H1 (cell line): ENCODE results near the gene LRRC32. TPM values are rescaled to one million over a fixed set of nuclear protein-coding genes. Genes with fewer than 3 reads are reported as not detected.

Experiments used
- CTCF ChIA-PET: fragments of 300-600 bp; sonication (Branson Sonifier 250); formaldehyde crosslinking; loops from one replicate; lab custom pipeline; 2021; ENCODE audit not compliant: partially characterized antibody; lab: Charles Lee
- POLR2A ChIA-PET: fragments of 300-600 bp; sonication (Branson Sonifier 250); formaldehyde crosslinking; loops from one replicate; lab custom pipeline; 2021; ENCODE audit warnings: inconsistent platforms; ENCODE audit not compliant: partially characterized antibody; lab: Charles Lee
- DNase-seq, 2 experiments: peaks; one replicate each; pipeline versions ENCODE4 v3.0.0 to v3.0.0-alpha.2; 2010 to 2022; ENCODE audit warnings: low spot score in 2 of 2, low read depth in 1 of 2, mixed read lengths in 1 of 2
- FAIRE-seq: peaks from 2 replicates; lab custom pipeline; 2011; peaks lifted over from hg19 to GRCh38; lab: Jason Lieb, UNC
- H2AFZ ChIP-seq: 2 replicates; pipeline ENCODE4 v1.8.1; 2012; ENCODE audit warnings: low read length, inconsistent platforms
- H2AK5ac ChIP-seq: 2 replicates; pipeline ENCODE4 v1.6.1; 2013; ENCODE audit warnings: low read depth, low read length
- H2BK120ac ChIP-seq: replicated peaks from 2 replicates; pipeline ENCODE3; 2013; ENCODE audit warnings: low read depth, low read length, inconsistent platforms
- H2BK12ac ChIP-seq: 2 replicates; pipeline ENCODE4 v1.6.1; 2013; ENCODE audit warnings: low read depth, low read length
- H2BK15ac ChIP-seq: 2 replicates; pipeline ENCODE4 v1.6.1; 2013; ENCODE audit warnings: low read length
- H2BK20ac ChIP-seq: 2 replicates; pipeline ENCODE4 v1.6.1; 2013; ENCODE audit warnings: low read length
- H2BK5ac ChIP-seq: 2 replicates; pipeline ENCODE4 v1.6.1; 2013; ENCODE audit warnings: low read depth, low read length
- H3K14ac ChIP-seq: 2 replicates; pipeline ENCODE4 v1.6.1; 2013; ENCODE audit warnings: inconsistent platforms; ENCODE audit not compliant: insufficient read length
- H3K18ac ChIP-seq: 2 replicates; pipeline ENCODE4 v1.6.1; 2013; ENCODE audit warnings: low read length; ENCODE audit errors: extremely low read depth
- H3K23ac ChIP-seq: 2 replicates; pipeline ENCODE4 v1.6.1; 2013; ENCODE audit warnings: inconsistent platforms; ENCODE audit not compliant: insufficient read length
- H3K23me2 ChIP-seq: 2 replicates; pipeline ENCODE4 v1.6.1; 2013; ENCODE audit warnings: low read depth, low read length
- H3K27ac ChIP-seq: 2 replicates; pipeline ENCODE4 v1.6.1; 2011; ENCODE audit warnings: low read depth, low read length, inconsistent platforms
- H3K27me3 ChIP-seq, 4 experiments: replicated peaks in 1 of 4; 1 replicate in 1 of 4; 2 replicates in 3 of 4; pipeline versions ENCODE4 v1.6.1 to v1.8.1; 2011 to 2013; ENCODE audit warnings: low read length in 3 of 4, mild to moderate bottlenecking in 3 of 4, inconsistent platforms in 2 of 4, mixed read lengths in 2 of 4, moderate library complexity in 1 of 4; ENCODE audit not compliant: control insufficient read depth in 3 of 4, insufficient read depth in 3 of 4; ENCODE audit errors: extremely low read depth in 1 of 4
- H3K36me3 ChIP-seq, 4 experiments: 2 replicates each; pipeline versions ENCODE4 v1.6.1 to v1.8.1; 2011 to 2013; ENCODE audit warnings: mild to moderate bottlenecking in 4 of 4, low read length in 3 of 4, moderate library complexity in 2 of 4, control low read depth in 1 of 4, inconsistent platforms in 1 of 4; ENCODE audit not compliant: insufficient read depth in 4 of 4, control insufficient read depth in 2 of 4
- H3K4ac ChIP-seq: replicated peaks from 2 replicates; pipeline ENCODE3; 2013; ENCODE audit warnings: low read length, low read depth, mixed read lengths, inconsistent platforms; ENCODE audit not compliant: insufficient read length
- H3K4me1 ChIP-seq, 4 experiments: replicated peaks in 1 of 4; 1 replicate in 1 of 4; 2 replicates in 3 of 4; pipeline versions ENCODE4 v1.6.1 to v1.8.1; 2011 to 2013; ENCODE audit warnings: low read length in 3 of 4, inconsistent platforms in 2 of 4, mixed read lengths in 1 of 4; ENCODE audit not compliant: insufficient read depth in 4 of 4, control insufficient read depth in 3 of 4
- H3K4me2 ChIP-seq, 2 experiments: 2 replicates each; pipeline versions ENCODE4 v1.6.1 to v1.8.1; 2011 to 2013; ENCODE audit warnings: low read depth in 2 of 2, low read length in 2 of 2, control low read depth in 1 of 2, inconsistent platforms in 1 of 2, mild to moderate bottlenecking in 1 of 2; ENCODE audit not compliant: insufficient read depth in 1 of 2
- H3K4me3 ChIP-seq, 4 experiments: fragments of 200-600, 300-600 bp in 1 of 4; sonication (generic), shearing (Covaris generic), sonication (Bioruptor Twin) in 1 of 4; 2 replicates each; pipeline versions ENCODE4 v1.5.1 to v1.8.1; 2011 to 2016; ENCODE audit warnings: low read length in 4 of 4, low read depth in 3 of 4, control low read depth in 2 of 4, inconsistent platforms in 2 of 4, mild to moderate bottlenecking in 2 of 4, mixed read lengths in 1 of 4, moderate library complexity in 1 of 4; ENCODE audit not compliant: insufficient read depth in 2 of 4; ENCODE audit errors: extremely low read depth in 1 of 4
- H3K56ac ChIP-seq: replicated peaks from 2 replicates; pipeline ENCODE3; 2013; ENCODE audit warnings: low read depth, mild to moderate bottlenecking, mixed read lengths, low read length, inconsistent platforms; ENCODE audit not compliant: insufficient read length
- H3K79me1 ChIP-seq: 2 replicates; pipeline ENCODE4 v1.6.1; 2013; ENCODE audit warnings: low read depth, low read length, control low read depth
- H3K79me2 ChIP-seq, 2 experiments: 2 replicates each; pipeline versions ENCODE4 v1.6.1 to v1.8.1; 2012 to 2013; ENCODE audit warnings: low read length in 2 of 2, mild to moderate bottlenecking in 2 of 2, inconsistent platforms in 1 of 2; ENCODE audit not compliant: insufficient read depth in 2 of 2, control insufficient read depth in 1 of 2
- H3K9ac ChIP-seq, 4 experiments: replicated peaks in 1 of 4; 1 replicate in 1 of 4; 2 replicates in 3 of 4; pipeline versions ENCODE4 v1.6.1 to v1.8.1; 2011 to 2013; ENCODE audit warnings: low read depth in 3 of 4, low read length in 3 of 4, control low read depth in 2 of 4, mild to moderate bottlenecking in 2 of 4, moderate library complexity in 2 of 4, inconsistent platforms in 1 of 4; ENCODE audit errors: extremely low read depth in 1 of 4
- H3K9me3 ChIP-seq, 2 experiments: 2 replicates each; pipeline versions ENCODE4 v1.6.1 to v1.8.1; 2012 to 2013; ENCODE audit warnings: mild to moderate bottlenecking in 2 of 2, moderate library complexity in 2 of 2, control low read depth in 1 of 2, inconsistent platforms in 1 of 2, low read depth in 1 of 2, low read length in 1 of 2, mixed read lengths in 1 of 2; ENCODE audit not compliant: insufficient read depth in 2 of 2
- H4K20me1 ChIP-seq, 2 experiments: replicated peaks in 1 of 2; 2 replicates each; pipeline versions ENCODE3 to v1.8.1; 2011 to 2013; ENCODE audit warnings: inconsistent platforms in 2 of 2, low read length in 2 of 2, mild to moderate bottlenecking in 1 of 2; ENCODE audit not compliant: insufficient read depth in 2 of 2, control insufficient read depth in 1 of 2
- H4K5ac ChIP-seq: 2 replicates; pipeline ENCODE4 v1.6.1; 2013; ENCODE audit warnings: low read length, low read depth, mixed read lengths, inconsistent platforms; ENCODE audit not compliant: insufficient read length
- H4K8ac ChIP-seq: 2 replicates; pipeline ENCODE4 v1.8.0; 2013; ENCODE audit warnings: mild to moderate bottlenecking, moderate library complexity, low read length, inconsistent platforms; ENCODE audit not compliant: insufficient read depth; ENCODE audit errors: extremely low read depth
- H4K91ac ChIP-seq: replicated peaks from 2 replicates; pipeline ENCODE3; 2013; ENCODE audit warnings: low read length, mixed read lengths, inconsistent platforms; ENCODE audit not compliant: insufficient read length
- ASH2L ChIP-seq: fragments of 200-600, 300-600 bp; sonication (generic); IDR thresholded peaks from one replicate; pipeline ENCODE4 v1.7.1; 2017; ENCODE audit warnings: low read length
- CTBP2 ChIP-seq: IDR thresholded peaks from 2 replicates; pipeline ENCODE4 v1.7.0; 2011; ENCODE audit warnings: borderline replicate concordance, mild to moderate bottlenecking, moderate library complexity, mixed read lengths, low read length; ENCODE audit not compliant: insufficient read depth, insufficient read length
- GABPA ChIP-seq: IDR thresholded peaks from 2 replicates; pipeline ENCODE4 v1.6.1; 2011; ENCODE audit warnings: mild to moderate bottlenecking, low read length, moderate library complexity, borderline replicate concordance; ENCODE audit not compliant: insufficient read depth
- KDM1A ChIP-seq: fragments of 200-600, 300-600 bp; sonication (generic); IDR thresholded peaks from 2 replicates; pipeline ENCODE4 v1.7.1; 2016; ENCODE audit warnings: mild to moderate bottlenecking, low read length, borderline replicate concordance
- MAFK ChIP-seq: IDR thresholded peaks from 2 replicates; pipeline ENCODE4 v1.6.1; 2012; ENCODE audit warnings: low read depth, mild to moderate bottlenecking, improper control_type of control experiment, low read length
- SAP30 ChIP-seq: fragments of 300-600 bp; sonication (generic); IDR thresholded peaks from 2 replicates; pipeline ENCODE4 v1.7.1; 2012; ENCODE audit warnings: low read length, moderate library complexity, mild to moderate bottlenecking, inconsistent platforms; ENCODE audit not compliant: insufficient read depth, insufficient replicate concordance
- WGBS, 2 experiments: shearing (Covaris generic) in 1 of 2; methylation state at CpG; one replicate each; pipeline versions ENCODE4 v1.1.6 to v1.1.7; 2013 to 2015; ENCODE audit warnings: low lambda C conversion rate in 2 of 2, mixed read lengths in 2 of 2, inconsistent platforms in 1 of 2, low coverage in 1 of 2, missing lambda C conversion rate in 1 of 2; ENCODE audit not compliant: insufficient replicate concordance in 2 of 2, insufficient coverage in 1 of 2, insufficient read length in 1 of 2; ENCODE audit errors: extremely low coverage in 1 of 2, missing lambda C conversion rate in 1 of 2; 5-methylcytosine and 5-hydroxymethylcytosine counted together
- polyA plus RNA-seq, 7 experiments: library from polyadenylated mRNA; depleted of rRNA in 3 of 7; stranded (reverse) in 5 of 7; unstranded in 2 of 7; fragments of >200 nt in 5 of 7; fragments of 200-250 nt in 2 of 7; gene quantifications; 1 replicate in 5 of 7; 2 replicates in 1 of 7; 4 replicates in 1 of 7; pipeline versions ENCODE4 v1.2.1 to v1.2.3, GENCODE V29; 2011 to 2013; ENCODE audit warnings: missing spikeins in 2 of 7, mixed read lengths in 2 of 7
- total RNA-seq: library from RNA; stranded (reverse); fragmentation: NEBNext Ultra II Directional; extraction: Animal tissue kit (Norgen Biotek cat#: 25700); gene quantifications from 2 replicates; pipeline ENCODE4 v1.2.1, GENCODE V29; 2021
- TF ChIP-seq, protein P1 (sequence below): IDR thresholded peaks from 2 replicates; pipeline ENCODE4 v1.6.1; 2012; ENCODE audit warnings: inconsistent platforms
- TF ChIP-seq, protein P2 (sequence below): IDR thresholded peaks from 2 replicates; pipeline ENCODE4 v1.6.1; 2011; ENCODE audit warnings: low read length, improper control_type of control experiment
- TF ChIP-seq, protein P3 (sequence below), 3 experiments: IDR thresholded peaks; 1 replicate in 2 of 3; 2 replicates in 1 of 3; pipeline versions ENCODE4 v1.5.1 to v1.6.1; 2011; ENCODE audit warnings: low read length in 3 of 3, mild to moderate bottlenecking in 3 of 3, inconsistent platforms in 2 of 3, low read depth in 1 of 3, moderate library complexity in 1 of 3; ENCODE audit not compliant: insufficient read depth in 1 of 3; ENCODE audit errors: control extremely low read depth in 1 of 3

LRRC32 gene
- total and polyA plus RNA-seq, 2 of the 8 experiments (the other 6 are each of a cell fraction or from before 2014, with no cell fraction given), result 0.99 to 1.9 TPM

DNA sequence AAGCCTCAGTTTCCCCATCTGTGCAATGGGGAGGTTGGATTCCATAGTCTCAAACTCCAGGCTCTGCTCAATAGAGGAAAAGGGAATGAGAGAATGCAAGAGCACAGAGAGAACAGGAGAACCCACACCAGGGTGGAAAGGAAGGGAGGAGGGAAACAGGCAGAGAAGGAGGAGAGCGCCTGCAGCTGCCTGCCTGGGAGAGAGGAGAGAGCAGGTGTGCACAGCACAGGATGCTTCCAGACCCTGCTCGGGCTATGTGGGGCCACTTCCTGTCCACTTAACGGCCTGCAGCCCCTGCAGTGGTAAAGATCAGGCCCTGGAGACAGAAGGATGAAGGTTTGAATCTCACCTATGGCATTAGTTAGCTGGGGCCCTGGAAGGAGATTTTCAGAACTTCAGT, 12.3 kb downstream of the LRRC32 start:
- no peak overlapping the region for H3K27ac ChIP-seq
- POLR2A ChIA-PET, result no interaction called here
- no peak for FAIRE-seq
- TF ChIP-seq, protein P1, sequence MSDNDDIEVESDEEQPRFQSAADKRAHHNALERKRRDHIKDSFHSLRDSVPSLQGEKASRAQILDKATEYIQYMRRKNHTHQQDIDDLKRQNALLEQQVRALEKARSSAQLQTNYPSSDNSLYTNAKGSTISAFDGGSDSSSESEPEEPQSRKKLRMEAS, result no peak
- no peak for TF ChIP-seq GABPA
- TF ChIP-seq, protein P2, sequence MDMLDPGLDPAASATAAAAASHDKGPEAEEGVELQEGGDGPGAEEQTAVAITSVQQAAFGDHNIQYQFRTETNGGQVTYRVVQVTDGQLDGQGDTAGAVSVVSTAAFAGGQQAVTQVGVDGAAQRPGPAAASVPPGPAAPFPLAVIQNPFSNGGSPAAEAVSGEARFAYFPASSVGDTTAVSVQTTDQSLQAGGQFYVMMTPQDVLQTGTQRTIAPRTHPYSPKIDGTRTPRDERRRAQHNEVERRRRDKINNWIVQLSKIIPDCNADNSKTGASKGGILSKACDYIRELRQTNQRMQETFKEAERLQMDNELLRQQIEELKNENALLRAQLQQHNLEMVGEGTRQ, result no peak
- TF ChIP-seq, protein P3, sequence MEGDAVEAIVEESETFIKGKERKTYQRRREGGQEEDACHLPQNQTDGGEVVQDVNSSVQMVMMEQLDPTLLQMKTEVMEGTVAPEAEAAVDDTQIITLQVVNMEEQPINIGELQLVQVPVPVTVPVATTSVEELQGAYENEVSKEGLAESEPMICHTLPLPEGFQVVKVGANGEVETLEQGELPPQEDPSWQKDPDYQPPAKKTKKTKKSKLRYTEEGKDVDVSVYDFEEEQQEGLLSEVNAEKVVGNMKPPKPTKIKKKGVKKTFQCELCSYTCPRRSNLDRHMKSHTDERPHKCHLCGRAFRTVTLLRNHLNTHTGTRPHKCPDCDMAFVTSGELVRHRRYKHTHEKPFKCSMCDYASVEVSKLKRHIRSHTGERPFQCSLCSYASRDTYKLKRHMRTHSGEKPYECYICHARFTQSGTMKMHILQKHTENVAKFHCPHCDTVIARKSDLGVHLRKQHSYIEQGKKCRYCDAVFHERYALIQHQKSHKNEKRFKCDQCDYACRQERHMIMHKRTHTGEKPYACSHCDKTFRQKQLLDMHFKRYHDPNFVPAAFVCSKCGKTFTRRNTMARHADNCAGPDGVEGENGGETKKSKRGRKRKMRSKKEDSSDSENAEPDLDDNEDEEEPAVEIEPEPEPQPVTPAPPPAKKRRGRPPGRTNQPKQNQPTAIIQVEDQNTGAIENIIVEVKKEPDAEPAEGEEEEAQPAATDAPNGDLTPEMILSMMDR (IDR thresholded peaks at IDR 0.05; ENCODE audit: control extremely low read depth in 1 of 3, insufficient read depth in 1 of 3, low read depth in 1 of 3, low read length in 3 of 3), result no peak
- no peak for TF ChIP-seq CTBP2
- TF ChIP-seq SAP30, result no peak
- TF ChIP-seq MAFK, result no peak
- TF ChIP-seq KDM1A, result no peak
- TF ChIP-seq ASH2L, result no peak

More for the DNA sequence above, 12.3 kb downstream of the LRRC32 start:
- no peak overlapping the region for H2BK15ac ChIP-seq
- no peaks in the 10 kb centered on the region; a peak in 1 of 7 replicates for H3K27me3 ChIP-seq
- no peak for DNase-seq
- H3K23ac ChIP-seq, result no peak overlapping the region
- H2AFZ ChIP-seq, result no peak overlapping the region
- H3K4ac ChIP-seq, result no peak overlapping the region
- H3K4me3 ChIP-seq, result no peak overlapping the region
- H4K8ac ChIP-seq, result no peak overlapping the region
- no peaks in the 10 kb centered on the region for H3K79me1 ChIP-seq
- no peak overlapping the region for H2AK5ac ChIP-seq
- H3K36me3 ChIP-seq, result no peaks in the 10 kb centered on the region
- H3K18ac ChIP-seq, result no peak overlapping the region
- H3K4me1 ChIP-seq, result peaks cover 3 to 11% (median 6%) of the 10 kb centered on the region in 4 experiments
- H3K4me2 ChIP-seq, result no peak overlapping the region
- H4K20me1 ChIP-seq, result no peaks in the 10 kb centered on the region
- no peaks in the 10 kb centered on the region for H3K9me3 ChIP-seq
- CTCF ChIA-PET, result interaction anchor here (0.9 to 2.0 kb wide), 7 partner anchors 11 to 868 kb away, joined by 3 to 9 read pairs (median 3); no protein-coding TSS in a partner anchor
- no peak overlapping the region for H2BK5ac ChIP-seq
- no peak overlapping the region for H3K9ac ChIP-seq
- H3K23me2 ChIP-seq, result no peaks in the 10 kb centered on the region
- no peak overlapping the region for H3K14ac ChIP-seq
- H2BK20ac ChIP-seq, result no peak overlapping the region
- WGBS, 2 experiments, result 76% methylated on average over 3 of the region's 3 CpGs; no CpG with 5 or more reads in 1 of the 2 experiments
- H2BK120ac ChIP-seq, result no peak overlapping the region
- no peak overlapping the region for H4K5ac ChIP-seq
- H4K91ac ChIP-seq, result no peak overlapping the region
- no peak overlapping the region for H2BK12ac ChIP-seq
- no peaks in the 10 kb centered on the region for H3K79me2 ChIP-seq
- no peak overlapping the region for H3K56ac ChIP-seq
